GM12874 (cell line): ENCODE data around the gene KCTD13.

ENCODE experiments used
- TF ChIP-seq, protein P1 (sequence below): IDR thresholded peaks from 2 replicates; pipeline ENCODE4 v1.5.1; 2011; ENCODE audit warnings: low read depth, mild to moderate bottlenecking, control low read depth, low read length, moderate library complexity; ENCODE audit not compliant: insufficient read depth

Gene KCTD13

DNA sequence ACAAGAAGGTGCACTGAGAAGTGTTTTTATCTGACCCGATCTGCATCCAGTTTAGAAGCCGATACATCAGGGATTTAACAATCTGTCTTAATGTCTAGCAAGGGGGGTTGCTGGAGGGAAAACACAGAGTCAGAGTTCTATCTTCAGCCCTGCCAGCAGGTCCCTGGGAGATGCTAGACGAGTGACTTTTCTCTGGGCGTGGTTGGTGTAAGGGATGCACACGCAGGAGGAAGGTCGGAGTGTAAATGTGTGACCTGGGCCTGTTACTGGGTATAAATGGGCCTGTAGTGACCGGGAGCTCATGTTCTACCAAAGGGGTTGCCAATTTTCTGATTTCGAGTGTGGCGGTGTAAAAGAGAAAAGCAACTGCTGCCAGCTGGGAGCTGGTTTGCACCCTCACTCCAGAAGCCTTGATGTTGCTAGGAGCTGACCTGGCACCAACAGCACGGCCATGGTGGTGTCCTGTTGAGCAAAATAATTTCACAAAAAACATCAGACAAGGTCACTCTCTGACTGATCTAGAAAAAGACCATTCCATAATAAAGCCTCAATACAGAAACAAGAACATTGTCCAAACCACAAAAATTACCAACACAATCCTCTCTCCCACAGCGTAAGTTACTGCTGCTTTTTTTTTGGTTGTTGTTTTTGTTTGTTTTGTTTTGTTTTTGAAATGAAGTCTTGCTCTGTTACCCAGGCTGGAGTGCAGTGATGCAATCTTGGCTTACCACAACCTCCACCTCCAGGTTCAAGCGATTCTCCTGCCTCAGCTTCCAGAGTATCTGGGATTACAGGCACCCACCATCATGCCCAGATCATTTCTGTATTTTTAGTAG, 1.3 kb upstream of the KCTD13 start:
- TF ChIP-seq, protein P1, sequence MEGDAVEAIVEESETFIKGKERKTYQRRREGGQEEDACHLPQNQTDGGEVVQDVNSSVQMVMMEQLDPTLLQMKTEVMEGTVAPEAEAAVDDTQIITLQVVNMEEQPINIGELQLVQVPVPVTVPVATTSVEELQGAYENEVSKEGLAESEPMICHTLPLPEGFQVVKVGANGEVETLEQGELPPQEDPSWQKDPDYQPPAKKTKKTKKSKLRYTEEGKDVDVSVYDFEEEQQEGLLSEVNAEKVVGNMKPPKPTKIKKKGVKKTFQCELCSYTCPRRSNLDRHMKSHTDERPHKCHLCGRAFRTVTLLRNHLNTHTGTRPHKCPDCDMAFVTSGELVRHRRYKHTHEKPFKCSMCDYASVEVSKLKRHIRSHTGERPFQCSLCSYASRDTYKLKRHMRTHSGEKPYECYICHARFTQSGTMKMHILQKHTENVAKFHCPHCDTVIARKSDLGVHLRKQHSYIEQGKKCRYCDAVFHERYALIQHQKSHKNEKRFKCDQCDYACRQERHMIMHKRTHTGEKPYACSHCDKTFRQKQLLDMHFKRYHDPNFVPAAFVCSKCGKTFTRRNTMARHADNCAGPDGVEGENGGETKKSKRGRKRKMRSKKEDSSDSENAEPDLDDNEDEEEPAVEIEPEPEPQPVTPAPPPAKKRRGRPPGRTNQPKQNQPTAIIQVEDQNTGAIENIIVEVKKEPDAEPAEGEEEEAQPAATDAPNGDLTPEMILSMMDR: no peak

DNA sequence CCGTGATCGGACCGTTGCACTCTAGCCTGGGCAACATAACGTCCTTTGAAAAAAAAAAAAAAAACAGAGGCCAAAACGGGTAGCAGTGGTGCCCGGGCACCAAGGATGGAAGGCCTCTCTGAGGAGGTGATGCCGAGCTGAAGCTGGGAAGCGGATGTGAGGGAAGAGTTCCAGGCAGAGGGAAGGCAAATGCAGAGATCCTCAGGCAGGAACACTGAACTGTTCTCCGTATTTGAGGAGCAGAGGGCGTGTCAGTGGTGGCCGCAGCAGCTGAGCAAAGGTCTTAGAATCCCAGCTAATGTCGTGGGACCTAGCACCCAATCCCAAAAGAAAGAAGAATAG, 656 bp upstream of the KCTD13 start:
- TF ChIP-seq, protein P1: no peak

DNA sequence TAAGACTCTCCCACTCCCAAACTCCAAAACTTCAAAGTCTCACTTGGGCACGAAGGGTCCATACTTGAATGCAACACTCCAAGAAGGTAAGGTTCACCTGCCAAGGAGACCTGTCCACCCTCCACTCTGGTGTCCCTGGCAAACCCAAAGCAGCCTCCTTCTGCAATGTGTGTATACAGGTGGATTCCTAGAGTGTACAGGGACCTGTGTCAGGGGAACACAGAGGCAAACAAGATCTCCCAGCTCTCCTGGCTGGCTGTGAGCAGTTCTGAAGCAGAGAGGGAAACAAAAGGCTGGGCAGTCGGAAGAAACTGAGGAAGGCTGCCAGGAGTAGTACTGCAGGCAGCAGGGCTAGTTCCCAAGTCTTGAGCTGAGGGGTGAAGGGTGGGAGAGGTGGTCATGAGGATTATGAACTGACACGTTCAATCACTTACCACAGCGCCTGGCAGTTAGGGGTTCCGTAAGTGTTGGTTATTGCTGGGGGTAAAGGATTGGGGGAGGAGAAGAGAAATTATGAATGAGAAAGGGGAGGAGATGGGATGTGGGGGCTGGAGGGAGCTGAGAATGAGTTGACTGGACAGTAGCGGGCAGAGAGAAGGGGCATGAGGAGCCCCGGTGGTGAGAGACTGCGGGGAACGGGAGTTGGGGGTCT, 795 bp downstream of the KCTD13 start:
- TF ChIP-seq, protein P1: no peak

DNA sequence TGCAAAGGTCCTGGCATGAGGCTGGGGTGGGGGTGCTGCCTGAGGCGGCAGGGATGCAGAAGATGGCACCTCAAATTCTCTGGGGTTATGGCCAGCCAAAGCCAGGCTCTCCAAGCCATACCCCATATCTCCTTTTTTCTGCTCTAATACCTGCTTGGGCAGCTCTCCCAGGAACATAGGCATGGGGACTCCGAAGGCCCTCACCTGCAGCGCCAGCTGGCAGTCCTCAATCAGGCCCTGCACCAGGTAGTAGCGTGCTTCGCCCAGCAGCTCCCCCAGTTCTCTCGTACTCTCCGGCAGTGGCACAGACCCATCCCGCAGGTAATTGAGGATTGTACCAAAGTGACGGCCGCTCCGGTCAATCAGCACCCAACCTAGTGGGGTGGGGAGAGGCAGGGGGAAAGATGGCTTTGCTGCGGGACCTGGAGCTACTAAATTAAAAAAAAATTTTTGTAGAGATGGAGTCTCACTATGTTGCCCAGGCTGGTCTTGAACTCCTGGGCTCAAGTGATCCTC, 3.0 kb downstream of the KCTD13 start:
- TF ChIP-seq, protein P1: no peak

DNA sequence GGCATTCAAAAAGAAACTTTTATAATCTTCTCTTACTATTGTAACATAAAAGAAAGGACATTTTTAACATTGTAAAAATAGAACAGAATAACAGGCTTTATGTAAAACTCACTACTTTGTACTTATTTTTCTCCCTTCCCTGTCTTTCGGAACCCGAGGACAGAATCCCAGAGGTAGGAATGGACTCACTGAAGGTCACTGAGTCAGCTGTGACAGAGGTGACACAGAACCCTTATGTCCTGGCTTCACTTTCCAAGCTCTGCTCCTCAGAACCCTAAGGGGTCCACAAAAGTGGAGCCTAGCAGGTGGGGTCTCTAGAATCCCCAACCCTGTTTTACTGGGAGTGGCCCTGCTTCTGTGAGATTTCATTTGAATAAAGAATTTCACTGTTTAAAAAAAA, 3.7 kb downstream of the KCTD13 start:
- TF ChIP-seq, protein P1: no peak

DNA sequence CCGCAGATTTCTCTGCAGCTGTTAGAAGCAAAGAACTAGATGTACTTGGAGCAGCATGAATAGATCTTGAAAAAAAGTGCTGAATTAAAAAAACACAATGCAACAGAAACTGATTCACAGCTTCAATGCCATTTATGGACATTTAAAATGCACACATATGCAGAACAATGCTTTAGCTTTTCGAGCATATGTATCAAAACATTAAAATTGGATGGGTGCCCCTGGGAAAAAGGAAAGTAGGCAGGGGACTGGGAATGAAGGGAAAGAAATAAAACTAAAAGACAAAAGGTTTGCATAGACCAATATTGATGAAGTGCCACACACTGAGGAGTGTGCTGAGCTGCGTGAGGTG, 5.0 kb downstream of the KCTD13 start:
- TF ChIP-seq, protein P1: no peak

DNA sequence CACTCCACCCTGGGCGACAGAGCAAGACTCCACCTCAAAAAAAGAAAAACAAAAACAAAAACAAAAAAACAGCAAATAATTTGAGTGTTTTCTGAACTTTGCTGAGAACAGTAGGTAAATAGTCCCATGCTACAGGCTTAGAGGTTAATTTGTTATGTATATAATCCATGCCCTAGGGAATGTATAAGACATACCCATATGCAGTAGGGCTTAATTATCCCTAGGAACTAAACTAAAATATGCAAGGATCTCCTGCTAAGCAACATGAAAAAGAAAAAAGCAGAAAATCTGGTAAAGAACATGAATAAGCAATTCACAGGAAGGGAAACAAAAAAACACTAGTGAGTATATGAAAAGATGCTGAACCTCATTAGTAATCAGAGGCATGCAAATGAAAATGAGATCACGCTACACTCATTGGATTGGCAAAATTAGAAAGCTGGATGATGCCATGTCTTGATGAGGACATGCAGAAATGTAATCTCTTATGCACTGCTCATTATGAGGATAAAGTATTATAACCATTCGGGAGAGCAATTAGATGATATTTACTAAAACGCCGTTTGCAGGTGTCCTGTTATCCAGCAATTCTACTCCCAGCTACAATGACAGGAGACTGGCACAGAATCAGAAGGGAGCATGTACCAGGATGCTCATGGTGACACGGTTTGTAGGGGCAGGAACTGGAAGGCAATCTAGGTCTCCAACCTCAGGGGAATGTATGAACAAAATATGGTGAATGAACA, 5.6 kb downstream of the KCTD13 start:
- TF ChIP-seq, protein P1: no peak
